SK-N-SH treated with all-trans-retinoic acid at 6 μM for 48 hours (cell line): ENCODE data around the gene NBAS.

Source experiments
- ARNTL ChIP-seq: fragments of 450-650 bp; formaldehyde crosslinking; IDR thresholded peaks from 2 replicates; pipeline ENCODE4 v1.5.0; 2020; ENCODE audit warnings: low read depth, mild to moderate bottlenecking, moderate library complexity, borderline replicate concordance
- CREB5 ChIP-seq: fragments of 250-450 bp; sonication (Bioruptor Pico); IDR thresholded peaks from 2 replicates; pipeline ENCODE4 v1.5.1; 2020; ENCODE audit warnings: low read depth, mild to moderate bottlenecking, moderate library complexity
- ESRRG ChIP-seq: fragments of 250-450 bp; sonication (Bioruptor Pico); IDR thresholded peaks from 2 replicates; pipeline ENCODE4 v1.6.1; 2021; ENCODE audit warnings: mild to moderate bottlenecking
- ISL1 ChIP-seq: fragments of 250-450 bp; sonication (Bioruptor Pico); IDR thresholded peaks from 2 replicates; pipeline ENCODE4 v2.1.2; 2022; ENCODE audit warnings: mild to moderate bottlenecking, moderate library complexity
- PATZ1 ChIP-seq: fragments of 250-450 bp; sonication (Bioruptor Pico); IDR thresholded peaks from 2 replicates; pipeline ENCODE4 v1.8.0; 2020; ENCODE audit warnings: mild to moderate bottlenecking, moderate library complexity, borderline replicate concordance
- POU6F1 ChIP-seq: fragments of 250-450 bp; sonication (Bioruptor Pico); IDR thresholded peaks from 2 replicates; pipeline ENCODE4 v1.8.0; 2021; ENCODE audit warnings: low read depth, mild to moderate bottlenecking, moderate library complexity, borderline replicate concordance
- PPARA ChIP-seq: fragments of 250-450 bp; sonication (Bioruptor Pico); IDR thresholded peaks from 2 replicates; pipeline ENCODE4 v1.5.0; 2020; ENCODE audit warnings: mild to moderate bottlenecking, borderline replicate concordance
- RARB ChIP-seq: fragments of 250-450 bp; sonication (Bioruptor Pico); IDR thresholded peaks from 2 replicates; pipeline ENCODE4 v1.8.0; 2021; ENCODE audit warnings: mild to moderate bottlenecking, moderate library complexity
- TOX ChIP-seq: fragments of 250-450 bp; sonication (Bioruptor Pico); IDR thresholded peaks from 2 replicates; pipeline ENCODE4 v1.8.0; 2021; ENCODE audit warnings: mild to moderate bottlenecking, moderate library complexity, borderline replicate concordance
- ZC3H10 ChIP-seq: fragments of 250-450 bp; sonication (Bioruptor Pico); IDR thresholded peaks from 2 replicates; pipeline ENCODE4 v1.5.1; 2021; ENCODE audit warnings: mild to moderate bottlenecking, moderate library complexity
- ZFP3 ChIP-seq: fragments of 250-450 bp; sonication (Bioruptor Pico); IDR thresholded peaks from 2 replicates; pipeline ENCODE4 v1.5.0; 2020; ENCODE audit warnings: mild to moderate bottlenecking, moderate library complexity
- ZFP30 ChIP-seq: fragments of 450-650 bp; formaldehyde crosslinking; IDR thresholded peaks from 2 replicates; pipeline ENCODE4 v1.5.0; 2022; ENCODE audit warnings: mild to moderate bottlenecking, moderate library complexity
- ZNF70 ChIP-seq: fragments of 450-650 bp; formaldehyde crosslinking; IDR thresholded peaks from 2 replicates; pipeline ENCODE4 v1.5.0; 2020; ENCODE audit warnings: mild to moderate bottlenecking, moderate library complexity
- TF ChIP-seq, protein P1 (sequence below): fragments of 250-450 bp; sonication (Bioruptor Pico); IDR thresholded peaks from 2 replicates; pipeline ENCODE4 v1.5.0; 2020; ENCODE audit warnings: mild to moderate bottlenecking, moderate library complexity

- no peak for TF ChIP-seq ZFP30 (CRISPR knock-in tag)
- TF ChIP-seq PATZ1 = no peak
- TF ChIP-seq ARNTL (CRISPR knock-in tag) = no peak
- TF ChIP-seq ZFP3 = no peak
- TF ChIP-seq RARB (CRISPR knock-in tag) = no peak
- no peak for TF ChIP-seq ZNF70 (CRISPR knock-in tag)
- TF ChIP-seq, protein P1, sequence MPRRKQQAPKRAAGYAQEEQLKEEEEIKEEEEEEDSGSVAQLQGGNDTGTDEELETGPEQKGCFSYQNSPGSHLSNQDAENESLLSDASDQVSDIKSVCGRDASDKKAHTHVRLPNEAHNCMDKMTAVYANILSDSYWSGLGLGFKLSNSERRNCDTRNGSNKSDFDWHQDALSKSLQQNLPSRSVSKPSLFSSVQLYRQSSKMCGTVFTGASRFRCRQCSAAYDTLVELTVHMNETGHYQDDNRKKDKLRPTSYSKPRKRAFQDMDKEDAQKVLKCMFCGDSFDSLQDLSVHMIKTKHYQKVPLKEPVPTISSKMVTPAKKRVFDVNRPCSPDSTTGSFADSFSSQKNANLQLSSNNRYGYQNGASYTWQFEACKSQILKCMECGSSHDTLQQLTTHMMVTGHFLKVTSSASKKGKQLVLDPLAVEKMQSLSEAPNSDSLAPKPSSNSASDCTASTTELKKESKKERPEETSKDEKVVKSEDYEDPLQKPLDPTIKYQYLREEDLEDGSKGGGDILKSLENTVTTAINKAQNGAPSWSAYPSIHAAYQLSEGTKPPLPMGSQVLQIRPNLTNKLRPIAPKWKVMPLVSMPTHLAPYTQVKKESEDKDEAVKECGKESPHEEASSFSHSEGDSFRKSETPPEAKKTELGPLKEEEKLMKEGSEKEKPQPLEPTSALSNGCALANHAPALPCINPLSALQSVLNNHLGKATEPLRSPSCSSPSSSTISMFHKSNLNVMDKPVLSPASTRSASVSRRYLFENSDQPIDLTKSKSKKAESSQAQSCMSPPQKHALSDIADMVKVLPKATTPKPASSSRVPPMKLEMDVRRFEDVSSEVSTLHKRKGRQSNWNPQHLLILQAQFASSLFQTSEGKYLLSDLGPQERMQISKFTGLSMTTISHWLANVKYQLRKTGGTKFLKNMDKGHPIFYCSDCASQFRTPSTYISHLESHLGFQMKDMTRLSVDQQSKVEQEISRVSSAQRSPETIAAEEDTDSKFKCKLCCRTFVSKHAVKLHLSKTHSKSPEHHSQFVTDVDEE (CRISPR knock-in tag) = no peak
- no peak for TF ChIP-seq CREB5 (CRISPR knock-in tag)
- TF ChIP-seq PPARA (CRISPR knock-in tag) = no peak
- no peak for TF ChIP-seq ZC3H10 (CRISPR knock-in tag)
- no peak for TF ChIP-seq ISL1 (CRISPR knock-in tag)
- no peak for TF ChIP-seq TOX (CRISPR knock-in tag)
- TF ChIP-seq POU6F1 = no peak
- no peak for TF ChIP-seq ESRRG
These were observed 172.5 kb downstream of the NBAS start for GRCh38 chr2:15388406-15389325.
